SK-N-SH (cell line): Measurements from ENCODE around the gene RANGAP1.

Experiments used
- CTCF ChIP-seq: fragments of 200-600 bp; sonication (generic); IDR thresholded peaks from 2 replicates; pipeline ENCODE4 v1.6.1; 2017; ENCODE audit warnings: antibody characterized with exemption, mild to moderate bottlenecking, moderate library complexity
- EP300 ChIP-seq, 2 experiments: IDR thresholded peaks; 2 replicates each; pipeline versions ENCODE4 v1.4.0 to v1.6.1; 2012; ENCODE audit warnings: borderline replicate concordance in 1 of 2, low read depth in 1 of 2, low read length in 1 of 2
- USF1 ChIP-seq: IDR thresholded peaks from 2 replicates; pipeline ENCODE4 v1.4.0; 2012; ENCODE audit warnings: low read depth, borderline replicate concordance
- USF2 ChIP-seq: fragments of 150-350 bp; IDR thresholded peaks from 2 replicates; pipeline ENCODE4 v1.6.1; 2017; ENCODE audit warnings: antibody characterized with exemption, low read length, low read depth, borderline replicate concordance

- TF ChIP-seq USF2 (no peak), CTCF (no peak), EP300 (IDR thresholded peaks at IDR 0.05; ENCODE audit: borderline replicate concordance in 1 of 2, low read depth in 1 of 2, low read length in 1 of 2) (peak in 1 of 2 experiments; percentile 57; a peak in 2 of 4 replicates), USF1 (no peak)
Observed at GRCh38 chr22:41285820-41286638, at the start of gene RANGAP1.
